H9 (cell line): Measurements from ENCODE around the gene NR3C2. TPM values are rescaled to one million over a fixed set of nuclear protein-coding genes. Genes with fewer than 3 reads are reported as not detected.

Source experiments
- DNase-seq: peaks from one replicate; pipeline ENCODE4 v3.0.0-alpha.2; 2017
- H2AFZ ChIP-seq: one replicate; pipeline ENCODE4 v1.6.1; 2013; ENCODE audit warnings: mild to moderate bottlenecking, low read length, control low read depth, moderate library complexity
- H2AK5ac ChIP-seq: 2 replicates; pipeline ENCODE4 v1.6.1; 2013; ENCODE audit warnings: low read length, control low read depth, mixed read lengths; ENCODE audit not compliant: insufficient read length
- H2BK120ac ChIP-seq: one replicate; pipeline ENCODE4 v1.6.1; 2013; ENCODE audit warnings: low read depth, mild to moderate bottlenecking, low read length, control low read depth, inconsistent platforms; ENCODE audit not compliant: poor library complexity, severe bottlenecking
- H2BK12ac ChIP-seq: 2 replicates; pipeline ENCODE4 v1.6.1; 2013; ENCODE audit warnings: low read length, control low read depth, mixed read lengths, low read depth; ENCODE audit not compliant: insufficient read length
- H2BK15ac ChIP-seq: 2 replicates; pipeline ENCODE4 v1.6.1; 2013; ENCODE audit warnings: low read depth, low read length, control low read depth
- H2BK20ac ChIP-seq: one replicate; pipeline ENCODE4 v1.6.1; 2013; ENCODE audit warnings: low read depth, mild to moderate bottlenecking, low read length, control low read depth, inconsistent platforms; ENCODE audit not compliant: poor library complexity, severe bottlenecking
- H2BK5ac ChIP-seq: 2 replicates; pipeline ENCODE4 v1.6.1; 2013; ENCODE audit warnings: low read length, control low read depth, mixed read lengths; ENCODE audit not compliant: insufficient read length
- H3K14ac ChIP-seq: 2 replicates; pipeline ENCODE4 v1.6.1; 2013; ENCODE audit warnings: low read length, control low read depth; ENCODE audit not compliant: insufficient read depth
- H3K18ac ChIP-seq: 2 replicates; pipeline ENCODE4 v1.6.1; 2013; ENCODE audit warnings: low read depth, mild to moderate bottlenecking, mixed read lengths, low read length, control low read depth; ENCODE audit not compliant: insufficient read length
- H3K23ac ChIP-seq: 2 replicates; pipeline ENCODE4 v1.6.1; 2013; ENCODE audit warnings: low read length, control low read depth, mixed read lengths, low read depth; ENCODE audit not compliant: insufficient read length
- H3K23me2 ChIP-seq: 2 replicates; pipeline ENCODE4 v1.6.1; 2013; ENCODE audit warnings: low read depth, mild to moderate bottlenecking, mixed read lengths, low read length, control low read depth; ENCODE audit not compliant: insufficient read length, poor library complexity, severe bottlenecking
- H3K27ac ChIP-seq: 2 replicates; pipeline ENCODE4 v1.5.1; 2013; ENCODE audit warnings: low read length, control low read depth, mixed read lengths, low read depth; ENCODE audit not compliant: insufficient read length
- H3K27me3 ChIP-seq: 2 replicates; pipeline ENCODE4 v1.6.1; 2013; ENCODE audit warnings: low read length, control low read depth, inconsistent platforms; ENCODE audit not compliant: insufficient read depth
- H3K4ac ChIP-seq: 2 replicates; pipeline ENCODE4 v1.6.1; 2013; ENCODE audit warnings: low read depth, mild to moderate bottlenecking, control low read depth, inconsistent platforms, low read length, moderate library complexity
- H3K4me1 ChIP-seq: 2 replicates; pipeline ENCODE4 v1.6.1; 2013; ENCODE audit warnings: low read length, control low read depth, inconsistent platforms; ENCODE audit not compliant: insufficient read depth
- H3K4me2 ChIP-seq: 2 replicates; pipeline ENCODE4 v1.6.1; 2013; ENCODE audit warnings: low read length, control low read depth, mixed read lengths; ENCODE audit not compliant: insufficient read length, insufficient read depth
- H3K56ac ChIP-seq: 2 replicates; pipeline ENCODE4 v1.6.1; 2013; ENCODE audit warnings: low read depth, mild to moderate bottlenecking, mixed read lengths, low read length, control low read depth; ENCODE audit not compliant: insufficient read length
- H3K79me1 ChIP-seq: 2 replicates; pipeline ENCODE4 v1.6.1; 2013; ENCODE audit warnings: low read depth, mild to moderate bottlenecking, moderate library complexity, low read length, control low read depth, inconsistent platforms; ENCODE audit not compliant: insufficient read depth, poor library complexity, severe bottlenecking
- H3K79me2 ChIP-seq: 2 replicates; pipeline ENCODE4 v1.6.1; 2013; ENCODE audit warnings: low read length, control low read depth, inconsistent platforms; ENCODE audit not compliant: insufficient read depth
- H3K9ac ChIP-seq: 2 replicates; pipeline ENCODE4 v1.6.1; 2013; ENCODE audit warnings: low read length, control low read depth, mixed read lengths; ENCODE audit not compliant: insufficient read length; ENCODE audit errors: extremely low read depth
- H3K9me3 ChIP-seq: one replicate; pipeline ENCODE4 v1.6.1; 2013; ENCODE audit warnings: low read depth, low read length, inconsistent platforms; ENCODE audit not compliant: control insufficient read depth
- H3T11ph ChIP-seq: one replicate; pipeline ENCODE4 v1.6.1; 2013; ENCODE audit warnings: mild to moderate bottlenecking, low read length, control low read depth, inconsistent platforms
- H4K20me1 ChIP-seq: one replicate; pipeline ENCODE4 v1.6.1; 2013; ENCODE audit not compliant: control insufficient read depth, insufficient read length, insufficient read depth
- H4K5ac ChIP-seq: 2 replicates; pipeline ENCODE4 v1.6.1; 2013; ENCODE audit warnings: low read depth, mild to moderate bottlenecking, mixed read lengths, low read length, control low read depth; ENCODE audit not compliant: insufficient read length
- H4K8ac ChIP-seq: replicated peaks from 2 replicates; pipeline ENCODE4 v1.6.1; 2013; ENCODE audit warnings: low read length, control low read depth, mixed read lengths, low read depth; ENCODE audit not compliant: insufficient read length
- H4K91ac ChIP-seq: 2 replicates; pipeline ENCODE4 v1.6.1; 2013; ENCODE audit warnings: low read depth, mild to moderate bottlenecking, moderate library complexity, mixed read lengths, low read length, control low read depth; ENCODE audit not compliant: insufficient read length
- H3K27ac Mint-ChIP-seq, 3 experiments: 2 replicates in 2 of 3; 3 replicates in 1 of 3; pipeline ENCODE4 v1.8.0; 2020 to 2021; ENCODE audit warnings: mixed read lengths in 3 of 3, mild to moderate bottlenecking in 1 of 3, moderate library complexity in 1 of 3
- H3K27me3 Mint-ChIP-seq: 2 replicates; pipeline ENCODE4 v1.8.0; 2021; ENCODE audit warnings: low read depth, mild to moderate bottlenecking, moderate library complexity, mixed read lengths
- H3K36me3 Mint-ChIP-seq, 3 experiments: 2 replicates in 2 of 3; 3 replicates in 1 of 3; pipeline ENCODE4 v1.8.0; 2020 to 2021; ENCODE audit warnings: low read depth in 3 of 3, mixed read lengths in 3 of 3; ENCODE audit not compliant: insufficient read depth in 1 of 3
- H3K4me1 Mint-ChIP-seq, 2 experiments: 2 replicates each; pipeline ENCODE4 v1.8.0; 2020; ENCODE audit warnings: mixed read lengths in 2 of 2
- H3K4me3 Mint-ChIP-seq, 2 experiments: 2 replicates in 1 of 2; 3 replicates in 1 of 2; pipeline ENCODE4 v1.8.0; 2020 to 2021; ENCODE audit warnings: mild to moderate bottlenecking in 2 of 2, mixed read lengths in 2 of 2, moderate library complexity in 1 of 2
- H3K9me3 Mint-ChIP-seq, 2 experiments: 2 replicates in 1 of 2; 3 replicates in 1 of 2; pipeline ENCODE4 v1.8.0; 2020; ENCODE audit warnings: mild to moderate bottlenecking in 2 of 2, mixed read lengths in 2 of 2, moderate library complexity in 1 of 2
- WGBS: extraction: QIAGEN DNeasy Blood & Tissue Kit; methylation state at CpG from one replicate; pipeline ENCODE4 v1.1.7; 2013; ENCODE audit warnings: missing lambda C conversion rate, low lambda C conversion rate, mixed read lengths; ENCODE audit not compliant: insufficient read length; ENCODE audit errors: extremely low coverage; 5-methylcytosine and 5-hydroxymethylcytosine counted together
- total RNA-seq: library from RNA; stranded (reverse); gene quantifications from 2 replicates; pipeline ENCODE4 v1.2.1, GENCODE V29; 2021
- TF ChIP-seq, protein P1 (sequence below): fragments of 200-600 bp; sonication (generic); conservative IDR thresholded peaks from 3 replicates; pipeline ENCODE4 v1.8.0; 2021; ENCODE audit warnings: antibody characterized with exemption, mild to moderate bottlenecking

Gene NR3C2
- total RNA-seq, 1 experiment from 2014 or later, result 1.4 TPM

DNA sequence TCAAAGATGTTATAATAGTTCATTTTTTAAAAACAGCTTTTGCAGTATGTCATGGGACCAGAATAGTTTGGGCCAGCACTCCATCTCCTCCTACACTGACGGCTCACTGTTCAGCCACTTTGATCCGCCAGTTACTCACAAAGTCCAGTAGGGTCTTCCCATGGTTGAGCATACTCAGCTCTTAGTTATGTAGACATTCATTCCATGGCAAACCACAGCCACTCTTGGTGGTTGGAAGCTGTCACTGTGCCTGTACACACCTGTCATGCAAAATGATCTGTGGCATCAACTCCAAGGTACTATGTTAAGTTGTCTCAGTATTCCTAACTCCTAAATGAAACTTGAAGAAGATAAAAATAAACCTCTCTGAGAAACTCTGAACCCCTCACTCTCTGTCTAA lies 127.2 kb downstream of the NR3C2 start:
- H3K4me1 Mint-ChIP-seq, result peaks cover 0 to 5% of the 10 kb centered on the region in 2 experiments; a peak in 3 of 4 replicates
- H3K4me2 ChIP-seq, result no peak overlapping the region
- no peaks in the 10 kb centered on the region for H3K79me1 ChIP-seq
- H2BK120ac ChIP-seq, result no peak overlapping the region
- no peak overlapping the region for H3K9ac ChIP-seq
- no peaks in the 10 kb centered on the region for H3K27me3 ChIP-seq
- no peaks in the 10 kb centered on the region for H4K20me1 ChIP-seq
- H3K27ac ChIP-seq, result no peak overlapping the region
- no peak overlapping the region for H3K56ac ChIP-seq
- H3K4me1 ChIP-seq, result no peaks in the 10 kb centered on the region
- TF ChIP-seq, protein P1, sequence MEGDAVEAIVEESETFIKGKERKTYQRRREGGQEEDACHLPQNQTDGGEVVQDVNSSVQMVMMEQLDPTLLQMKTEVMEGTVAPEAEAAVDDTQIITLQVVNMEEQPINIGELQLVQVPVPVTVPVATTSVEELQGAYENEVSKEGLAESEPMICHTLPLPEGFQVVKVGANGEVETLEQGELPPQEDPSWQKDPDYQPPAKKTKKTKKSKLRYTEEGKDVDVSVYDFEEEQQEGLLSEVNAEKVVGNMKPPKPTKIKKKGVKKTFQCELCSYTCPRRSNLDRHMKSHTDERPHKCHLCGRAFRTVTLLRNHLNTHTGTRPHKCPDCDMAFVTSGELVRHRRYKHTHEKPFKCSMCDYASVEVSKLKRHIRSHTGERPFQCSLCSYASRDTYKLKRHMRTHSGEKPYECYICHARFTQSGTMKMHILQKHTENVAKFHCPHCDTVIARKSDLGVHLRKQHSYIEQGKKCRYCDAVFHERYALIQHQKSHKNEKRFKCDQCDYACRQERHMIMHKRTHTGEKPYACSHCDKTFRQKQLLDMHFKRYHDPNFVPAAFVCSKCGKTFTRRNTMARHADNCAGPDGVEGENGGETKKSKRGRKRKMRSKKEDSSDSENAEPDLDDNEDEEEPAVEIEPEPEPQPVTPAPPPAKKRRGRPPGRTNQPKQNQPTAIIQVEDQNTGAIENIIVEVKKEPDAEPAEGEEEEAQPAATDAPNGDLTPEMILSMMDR, result no peak
- no peak overlapping the region for H2BK5ac ChIP-seq
- no peak overlapping the region for H4K5ac ChIP-seq
- peaks cover 2% of the 10 kb centered on the region in 2 experiments; a peak in 1 of 5 replicates for H3K9me3 Mint-ChIP-seq
- WGBS, result no CpG with 5 or more reads among the region's 2 CpGs
- H2BK15ac ChIP-seq, result no peak overlapping the region
- H3K27ac Mint-ChIP-seq, result no peak overlapping the region
- no peak overlapping the region for H3K18ac ChIP-seq
- no peak overlapping the region for H2AK5ac ChIP-seq
- no peaks in the 10 kb centered on the region for H3K79me2 ChIP-seq
- no peak overlapping the region for H2AFZ ChIP-seq
- no peak overlapping the region for H3T11ph ChIP-seq
- no peak for DNase-seq
- H3K4ac ChIP-seq, result no peak overlapping the region
- H3K27me3 Mint-ChIP-seq, result no peaks in the 10 kb centered on the region
- H4K8ac ChIP-seq, result no peak overlapping the region
- no peak overlapping the region for H2BK20ac ChIP-seq
- no peak overlapping the region for H3K23ac ChIP-seq
- no peaks in the 10 kb centered on the region for H3K9me3 ChIP-seq
- H3K36me3 Mint-ChIP-seq, result peaks cover 0 to 2% (median 0%) of the 10 kb centered on the region in 3 experiments; a peak in 1 of 7 replicates
- H4K91ac ChIP-seq, result no peak overlapping the region
- H3K14ac ChIP-seq, result no peak overlapping the region
- H3K4me3 Mint-ChIP-seq, result no peak overlapping the region
- no peak overlapping the region for H2BK12ac ChIP-seq
- no peaks in the 10 kb centered on the region for H3K23me2 ChIP-seq
